ENCODE results near the gene PCSK5.

Gene PCSK5

GRCh38 chr9:75873712-75874111, 16.8 kb upstream of the PCSK5 start:
- no peak for TF ChIP-seq CTCF (IDR thresholded peaks at IDR 0.05; ENCODE audit: extremely low read depth, missing control alignments)
- DNase-seq (ENCODE audit: low spot score): no peak

GRCh38 chr9:75876999-75877640, 13.4 kb upstream of the PCSK5 start:
- no peak for TF ChIP-seq CTCF (IDR thresholded peaks at IDR 0.05; ENCODE audit: extremely low read depth, missing control alignments)
- DNase-seq (ENCODE audit: low spot score): no peak

- no peak for TF ChIP-seq CTCF (IDR thresholded peaks at IDR 0.05; ENCODE audit: extremely low read depth, missing control alignments)
Observed at GRCh38 chr9:75878488-75878860, 12.0 kb upstream of the PCSK5 start.

GRCh38 chr9:75880618-75881017, 9.9 kb upstream of the PCSK5 start:
- DNase-seq (ENCODE audit: low spot score): no peak
- no peak for TF ChIP-seq CTCF (IDR thresholded peaks at IDR 0.05; ENCODE audit: extremely low read depth, missing control alignments)

More at GRCh38 chr9:75878488-75878860, 12.0 kb upstream of the PCSK5 start:
- DNase-seq (ENCODE audit: low spot score): no peak

GRCh38 chr9:75881761-75882160, 8.7 kb upstream of the PCSK5 start:
- DNase-seq (ENCODE audit: low spot score): no peak
- no peak for TF ChIP-seq CTCF (IDR thresholded peaks at IDR 0.05; ENCODE audit: extremely low read depth, missing control alignments)

- no peak for DNase-seq (ENCODE audit: low spot score)
- no peak for TF ChIP-seq CTCF (IDR thresholded peaks at IDR 0.05; ENCODE audit: extremely low read depth, missing control alignments)
Observed at GRCh38 chr9:75885652-75886051, 4.8 kb upstream of the PCSK5 start.

GRCh38 chr9:75889577-75889976, 896 bp upstream of the PCSK5 start:
- TF ChIP-seq CTCF (IDR thresholded peaks at IDR 0.05; ENCODE audit: extremely low read depth, missing control alignments): no peak
- peak; percentile 28 for DNase-seq (ENCODE audit: low spot score)

Measured in GM20000 (cell line).